ENCODE data around the gene CHD9NB. TPM values are rescaled to one million over a fixed set of nuclear protein-coding genes. Genes with fewer than 3 reads are reported as not detected.

The CHD9NB gene
- total RNA-seq = 0.20 and 0.30 TPM in 2 replicates

GRCh38 chr16:53052519-53053501 is at the start of gene CHD9NB:
TSS of gene CHD9NB (minus strand) at chr16:53052897. CDS start at chr16:53044158, 8,739 bp downstream.

DNA sequence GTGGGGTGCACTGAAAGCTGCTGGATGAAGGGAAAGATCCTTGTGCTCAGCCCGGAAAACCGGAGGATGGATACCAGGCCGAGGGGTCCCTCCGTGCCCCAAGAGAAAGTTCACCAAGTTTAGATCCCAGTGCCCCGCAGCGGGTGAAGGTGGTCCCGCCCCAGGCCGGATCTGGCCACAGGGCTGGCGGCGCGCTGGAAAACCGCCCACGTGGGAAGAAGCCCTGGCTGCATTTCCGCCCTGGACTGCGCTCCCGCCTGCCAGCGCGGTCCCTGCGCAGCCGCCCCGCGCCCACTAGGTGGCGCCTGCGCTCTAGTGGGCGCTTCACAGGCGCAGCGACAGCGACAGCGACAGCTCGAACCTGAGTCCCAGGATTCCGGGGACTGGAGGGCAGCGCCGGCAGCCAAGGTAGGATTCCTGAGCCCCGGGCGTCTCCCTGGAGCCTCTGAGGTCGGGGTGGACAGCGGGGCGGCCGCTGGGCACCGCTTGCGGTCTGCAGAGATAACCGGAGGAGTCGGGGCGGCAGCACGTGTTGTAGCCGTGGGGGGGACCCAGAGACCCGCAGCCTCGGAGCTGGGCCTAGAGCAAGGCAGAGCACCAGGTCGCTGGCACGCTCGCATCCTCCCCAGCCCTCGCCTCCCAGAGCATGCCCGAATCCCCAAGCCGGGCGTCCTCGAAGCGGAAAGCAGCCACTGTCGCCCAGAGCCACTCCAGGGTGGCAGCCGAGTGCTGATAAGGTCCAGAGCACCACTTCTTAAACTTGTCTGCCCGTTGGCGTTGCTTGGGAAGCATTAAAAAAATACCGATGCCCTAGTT is 2.2 kb upstream of the CHD9NB start, which contains the start of gene CHD9:
TSS of gene CHD9 (plus strand) at position 322 of the 816 bp plus-strand sequence. CDS start 101,099 bp downstream, outside the sequence.

Other genes starting within 250 kb of the CHD9NB start
- gene CHD9, start 2.1 kb upstream of the CHD9NB start, total RNA-seq = 23.4 and 30.9 TPM in 2 replicates

All from mammary microvascular endothelial cell (primary cell).